DND-41 (cell line): ENCODE measurements around the gene ASB16.

ENCODE experiments used
- ATAC-seq: fragments of 200-7000 bp; cut with Tn5 transposase; 3 replicates; pipeline ENCODE4 v1.9.1; 2021; ENCODE audit warnings: low read depth; ENCODE audit not compliant: insufficient read depth
- DNase-seq: peaks from one replicate; pipeline ENCODE4 v3.0.0-alpha.2; 2020
- H2AFZ ChIP-seq: 2 replicates; pipeline ENCODE4 v1.6.0; 2012; ENCODE audit warnings: low read depth, low read length
- H3K27ac ChIP-seq: 2 replicates; pipeline ENCODE4 v1.5.1; 2012; ENCODE audit warnings: low read length, inconsistent platforms
- H3K27me3 ChIP-seq: fragments of 200-600 bp; sonication (generic); 2 replicates; pipeline ENCODE4 v1.6.0; 2012; ENCODE audit warnings: low read length, mild to moderate bottlenecking, inconsistent platforms; ENCODE audit not compliant: insufficient read depth, poor library complexity
- H3K36me3 ChIP-seq: 2 replicates; pipeline ENCODE4 v1.5.1; 2012; ENCODE audit warnings: low read length, inconsistent platforms; ENCODE audit not compliant: insufficient read depth
- H3K4me1 ChIP-seq: 2 replicates; pipeline ENCODE4 v1.5.1; 2012; ENCODE audit warnings: mild to moderate bottlenecking, low read length; ENCODE audit not compliant: insufficient read depth
- H3K4me2 ChIP-seq: 2 replicates; pipeline ENCODE4 v1.6.0; 2012; ENCODE audit warnings: mild to moderate bottlenecking, moderate library complexity, low read length, inconsistent platforms; ENCODE audit not compliant: insufficient read depth
- H3K4me3 ChIP-seq, 2 experiments: fragments of 200-600 bp in 1 of 2; shearing (Covaris generic) in 1 of 2; 2 replicates each; pipeline ENCODE4 v1.5.1; 2012 to 2016; ENCODE audit warnings: inconsistent platforms in 2 of 2, low read length in 2 of 2, mild to moderate bottlenecking in 2 of 2, low read depth in 1 of 2, moderate library complexity in 1 of 2
- H3K79me2 ChIP-seq: 2 replicates; pipeline ENCODE4 v1.6.0; 2012; ENCODE audit warnings: low read length, inconsistent platforms; ENCODE audit not compliant: insufficient read depth
- H3K9ac ChIP-seq: 2 replicates; pipeline ENCODE4 v1.6.0; 2012; ENCODE audit warnings: low read depth, mild to moderate bottlenecking, inconsistent platforms, low read length, moderate library complexity
- H3K9me3 ChIP-seq: 2 replicates; pipeline ENCODE4 v1.5.1; 2012; ENCODE audit warnings: low read length, moderate library complexity, mild to moderate bottlenecking, inconsistent platforms; ENCODE audit not compliant: insufficient read depth, severe bottlenecking
- H4K20me1 ChIP-seq: 2 replicates; pipeline ENCODE4 v1.6.0; 2012; ENCODE audit warnings: low read length; ENCODE audit not compliant: insufficient read depth
- CTCF ChIP-seq: IDR thresholded peaks from 2 replicates; pipeline ENCODE4 v1.5.1; 2012; ENCODE audit warnings: borderline replicate concordance, low read length, moderate library complexity, mild to moderate bottlenecking; ENCODE audit not compliant: poor library complexity, severe bottlenecking; ENCODE audit errors: extremely low read depth
- EZH2 ChIP-seq: IDR thresholded peaks from 3 replicates; pipeline ENCODE4 v1.6.1; 2012; ENCODE audit warnings: borderline replicate concordance, low read depth, mild to moderate bottlenecking, moderate library complexity, low read length, inconsistent platforms; ENCODE audit not compliant: severe bottlenecking

The ASB16 gene

DNA sequence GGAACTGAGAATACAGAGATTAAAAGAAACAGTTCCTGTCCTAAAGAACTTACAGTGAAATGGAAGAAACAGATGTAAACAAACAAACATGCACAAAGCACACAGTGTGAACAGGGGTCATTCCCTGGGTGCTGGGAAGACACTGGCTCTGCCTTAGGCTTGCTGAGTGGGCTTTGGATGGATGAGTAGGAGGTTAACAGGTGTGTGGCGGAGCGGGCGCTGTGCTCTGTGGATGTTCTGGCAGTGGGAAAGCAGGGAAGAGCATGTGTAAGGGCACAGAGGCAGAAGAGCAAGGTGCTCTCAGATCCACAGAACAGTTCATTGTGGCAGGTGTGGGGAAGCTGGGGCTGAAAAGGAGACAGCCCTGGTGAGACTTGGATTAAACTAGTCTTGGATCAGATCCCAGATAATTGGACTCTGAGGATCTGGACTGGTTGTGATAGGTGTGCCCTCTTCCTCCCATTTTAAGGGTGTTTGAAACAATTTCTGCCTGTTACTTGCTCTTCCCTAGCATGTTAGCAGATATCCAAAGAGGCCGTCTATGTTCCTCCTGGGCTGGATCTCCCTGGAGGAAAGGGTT lies 20.7 kb upstream of the ASB16 start:
- Histone ChIP-seq H3K79me2 (peaks cover 36% of the 10 kb centered on the region), H3K4me3 (no peak overlapping the region), H3K27me3 (no peaks in the 10 kb centered on the region), H3K9ac (no peak overlapping the region), H3K27ac (no peak overlapping the region), H2AFZ (no peak overlapping the region), H3K36me3 (peaks cover 81% of the 10 kb centered on the region), H4K20me1 (peaks cover 37% of the 10 kb centered on the region), H3K4me1 (0 out of 2 replicates have a peak, but pooled peaks cover 3% of the 10 kb centered on the region), H3K9me3 (no peaks in the 10 kb centered on the region), H3K4me2 (peak overlapping the region; percentile 6; the same call in 1 of the 2 replicates)
- DNase-seq (no peak), ATAC-seq (no peak)
- no peak for TF ChIP-seq EZH2
- no peak for TF ChIP-seq CTCF

DNA sequence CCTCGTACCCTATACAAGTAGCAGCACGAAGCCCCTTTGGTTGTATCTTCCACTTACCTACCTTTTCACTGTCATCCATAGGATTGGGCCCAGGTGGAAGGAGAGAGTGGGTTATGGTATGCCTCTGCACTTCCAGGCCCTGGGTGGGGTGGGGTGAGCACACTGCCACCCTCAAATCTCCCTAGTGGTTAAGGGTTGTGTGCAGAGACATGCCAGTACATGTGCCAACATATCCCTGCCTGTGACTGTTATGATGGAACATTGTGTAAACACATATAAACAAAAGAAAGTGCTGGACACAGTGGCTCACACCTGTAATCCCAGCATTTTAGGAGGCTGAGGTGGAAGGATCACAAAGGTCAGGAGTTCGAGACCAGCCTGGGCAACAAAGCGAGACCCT lies 17.6 kb upstream of the ASB16 start:
- no peak for TF ChIP-seq CTCF
- no peak for TF ChIP-seq EZH2
- no peak for ATAC-seq
- Histone ChIP-seq H3K79me2 (peaks cover 29% of the 10 kb centered on the region), H3K27me3 (no peaks in the 10 kb centered on the region), H2AFZ (no peak overlapping the region), H3K27ac (no peak overlapping the region), H3K4me2 (no peak overlapping the region), H3K9ac (no peak overlapping the region), H3K4me1 (0 out of 2 replicates have a peak, but pooled peaks cover 3% of the 10 kb centered on the region), H3K9me3 (no peaks in the 10 kb centered on the region), H3K4me3 (no peak overlapping the region), H3K36me3 (peaks cover 68% of the 10 kb centered on the region), H4K20me1 (peaks cover 43% of the 10 kb centered on the region)
- DNase-seq, result no peak

DNA sequence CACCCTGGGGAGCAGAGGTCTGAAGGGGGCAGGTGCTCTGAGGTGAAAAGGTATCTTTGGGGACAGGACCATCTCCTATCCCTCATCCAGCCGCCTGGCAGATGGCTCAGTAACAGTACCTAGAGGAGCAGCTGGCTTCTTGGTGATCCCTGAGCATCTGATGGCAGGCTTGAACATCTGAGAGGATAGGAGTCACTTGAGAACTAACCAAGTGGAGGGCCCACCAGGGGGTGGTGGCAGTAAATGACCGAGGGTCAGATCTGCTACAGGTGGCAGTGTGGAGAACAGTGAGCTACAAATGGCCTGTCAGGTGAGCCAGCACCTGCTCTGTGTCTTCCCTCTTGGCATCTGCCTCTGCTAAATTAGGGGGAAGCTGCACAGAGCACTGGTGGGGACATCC lies 15.0 kb upstream of the ASB16 start:
- Histone ChIP-seq H3K4me1 (0 out of 2 replicates have a peak, but pooled peaks cover 3% of the 10 kb centered on the region), H3K27ac (no peak overlapping the region), H4K20me1 (peaks cover 29% of the 10 kb centered on the region), H3K27me3 (no peaks in the 10 kb centered on the region), H3K36me3 (peaks cover 68% of the 10 kb centered on the region), H3K4me2 (no peak overlapping the region), H3K4me3 (no peak overlapping the region), H3K9ac (no peak overlapping the region), H3K9me3 (no peaks in the 10 kb centered on the region), H2AFZ (no peak overlapping the region), H3K79me2 (peaks cover 18% of the 10 kb centered on the region)
- ATAC-seq (no peak), DNase-seq (no peak)
- TF ChIP-seq EZH2, result no peak
- TF ChIP-seq CTCF, result no peak
